Karpas-422 (cell line): ENCODE measurements around the gene SCN3A. TPM values are rescaled to one million over a fixed set of nuclear protein-coding genes. Genes with fewer than 3 reads are reported as not detected.

ENCODE experiments used
- DNase-seq: peaks from one replicate; pipeline ENCODE4 v3.0.0-alpha.2; 2015
- H2AFZ ChIP-seq: fragments of 200-600 bp; sonication (generic); 2 replicates; pipeline ENCODE4 v1.6.1; 2014; ENCODE audit warnings: antibody characterized with exemption, low read length, mixed read lengths
- H3K27ac ChIP-seq: fragments of 200-600 bp; sonication (generic); 2 replicates; pipeline ENCODE4 v1.5.1; 2014; ENCODE audit warnings: mild to moderate bottlenecking, low read length, moderate library complexity
- H3K27me3 ChIP-seq: fragments of 200-600 bp; sonication (generic); 2 replicates; pipeline ENCODE4 v1.6.1; 2014; ENCODE audit warnings: low read length, mixed read lengths
- H3K36me3 ChIP-seq: fragments of 200-600 bp; sonication (generic); 2 replicates; pipeline ENCODE4 v1.6.1; 2014; ENCODE audit warnings: low read length, mixed read lengths; ENCODE audit not compliant: insufficient read depth
- H3K4me1 ChIP-seq: fragments of 200-600 bp; sonication (generic); 2 replicates; pipeline ENCODE4 v1.6.1; 2014; ENCODE audit warnings: mild to moderate bottlenecking, low read length, mixed read lengths
- H3K4me2 ChIP-seq: fragments of 200-600 bp; sonication (generic); 2 replicates; pipeline ENCODE4 v1.6.1; 2014; ENCODE audit warnings: low read length, low read depth, mild to moderate bottlenecking; ENCODE audit not compliant: poor library complexity, severe bottlenecking
- H3K4me3 ChIP-seq: fragments of 200-600 bp; sonication (generic); 2 replicates; pipeline ENCODE4 v1.5.1; 2014; ENCODE audit warnings: mild to moderate bottlenecking, antibody characterized with exemption, low read length, mixed read lengths
- H3K79me2 ChIP-seq: fragments of 200-600 bp; sonication (generic); 2 replicates; pipeline ENCODE4 v1.6.1; 2014; ENCODE audit warnings: mild to moderate bottlenecking, low read length, mixed read lengths
- H3K9ac ChIP-seq: fragments of 200-600 bp; sonication (generic); 2 replicates; pipeline ENCODE4 v1.6.0; 2014; ENCODE audit warnings: low read length
- H3K9me2 ChIP-seq: fragments of 200-600 bp; sonication (generic), shearing (Covaris generic); replicated peaks from 2 replicates; pipeline ENCODE4 v1.6.0; 2014; ENCODE audit warnings: mild to moderate bottlenecking, low read length, moderate library complexity; ENCODE audit not compliant: insufficient read depth
- H3K9me3 ChIP-seq: fragments of 300-700, 200-600 bp; sonication (generic); 2 replicates; pipeline ENCODE4 v1.6.1; 2014; ENCODE audit warnings: low read length, mixed read lengths
- H4K20me1 ChIP-seq: fragments of 200-600 bp; sonication (generic); 2 replicates; pipeline ENCODE4 v1.6.1; 2014; ENCODE audit warnings: mild to moderate bottlenecking, antibody characterized with exemption, low read length, low read depth; ENCODE audit not compliant: insufficient read depth
- total RNA-seq: library from RNA; depleted of rRNA; stranded (reverse); fragments of >200 nt; shearing (Covaris generic); gene quantifications from 2 replicates; pipeline ENCODE4 v1.2.3, GENCODE V29; 2014; ENCODE audit warnings: low replicate concordance; rRNA removed

SCN3A gene
- total RNA-seq = not detected in 2 replicates

- H3K4me3 ChIP-seq = no peak within 1 kb of the TSS
- DNase-seq = peak; percentile 70
- H4K20me1 ChIP-seq = no peaks in the 10 kb centered on the region
- H3K9me3 ChIP-seq = no peaks in the 10 kb centered on the region
- H3K4me1 ChIP-seq = no peaks in the 10 kb centered on the region
- no peaks in the 10 kb centered on the region for H3K36me3 ChIP-seq
- H3K27me3 ChIP-seq = no peaks in the 10 kb centered on the region
- H3K4me2 ChIP-seq = no peak within 1 kb of the TSS
- H3K27ac ChIP-seq = no peak within 1 kb of the TSS
- no peaks in the 10 kb centered on the region for H3K79me2 ChIP-seq
- H3K9ac ChIP-seq = no peak within 1 kb of the TSS
- H3K9me2 ChIP-seq = no peaks in the 10 kb centered on the region
- no peak within 1 kb of the TSS for H2AFZ ChIP-seq
These were observed at the start of gene SCN3A for GRCh38 chr2:165203689-165204559. TSS of gene SCN3A (minus strand) at chr2:165204050. CDS start at chr2:165176394, 27,656 bp downstream.

- no peaks in the 10 kb centered on the region for H3K4me1 ChIP-seq
- no peaks in the 10 kb centered on the region for H3K9me2 ChIP-seq
- H3K36me3 ChIP-seq = no peaks in the 10 kb centered on the region
- H2AFZ ChIP-seq = no peak overlapping the region
- no peaks in the 10 kb centered on the region for H3K27me3 ChIP-seq
- H3K4me2 ChIP-seq = no peak overlapping the region
- no peaks in the 10 kb centered on the region for H4K20me1 ChIP-seq
- H3K9ac ChIP-seq = no peak overlapping the region
- no peaks in the 10 kb centered on the region for H3K9me3 ChIP-seq
- no peak overlapping the region for H3K27ac ChIP-seq
- no peak overlapping the region for H3K4me3 ChIP-seq
- H3K79me2 ChIP-seq = no peaks in the 10 kb centered on the region
- DNase-seq = no peak
These were observed 49.3 kb upstream of the SCN3A start for GRCh38 chr2:165253178-165253577.

GRCh38 chr2:165251366-165251765 is 47.5 kb upstream of the SCN3A start:
- DNase-seq = no peak
- Histone ChIP-seq H3K9me3 (no peaks in the 10 kb centered on the region), H3K27me3 (no peaks in the 10 kb centered on the region), H4K20me1 (no peaks in the 10 kb centered on the region), H2AFZ (no peak overlapping the region), H3K79me2 (no peaks in the 10 kb centered on the region), H3K9me2 (no peaks in the 10 kb centered on the region), H3K4me3 (no peak overlapping the region), H3K36me3 (no peaks in the 10 kb centered on the region), H3K9ac (no peak overlapping the region), H3K4me1 (no peaks in the 10 kb centered on the region), H3K27ac (no peak overlapping the region), H3K4me2 (no peak overlapping the region)

- Histone ChIP-seq H3K4me1 (no peaks in the 10 kb centered on the region), H3K27me3 (no peaks in the 10 kb centered on the region), H3K9me2 (no peaks in the 10 kb centered on the region), H3K4me3 (no peak overlapping the region), H3K4me2 (no peak overlapping the region), H3K9ac (no peak overlapping the region), H3K9me3 (no peaks in the 10 kb centered on the region), H3K27ac (no peak overlapping the region), H2AFZ (no peak overlapping the region), H3K79me2 (no peaks in the 10 kb centered on the region), H3K36me3 (no peaks in the 10 kb centered on the region), H4K20me1 (no peaks in the 10 kb centered on the region)
- no peak for DNase-seq
These were observed 44.4 kb upstream of the SCN3A start for GRCh38 chr2:165248238-165248637.

- H3K9me2 ChIP-seq = no peaks in the 10 kb centered on the region
- no peak for DNase-seq
- H2AFZ ChIP-seq = no peak overlapping the region
- H3K4me2 ChIP-seq = no peak overlapping the region
- H3K9ac ChIP-seq = no peak overlapping the region
- no peaks in the 10 kb centered on the region for H4K20me1 ChIP-seq
- no peaks in the 10 kb centered on the region for H3K4me1 ChIP-seq
- no peaks in the 10 kb centered on the region for H3K27me3 ChIP-seq
- H3K79me2 ChIP-seq = no peaks in the 10 kb centered on the region
- H3K4me3 ChIP-seq = no peak overlapping the region
- no peaks in the 10 kb centered on the region for H3K9me3 ChIP-seq
- H3K36me3 ChIP-seq = no peaks in the 10 kb centered on the region
- H3K27ac ChIP-seq = no peak overlapping the region
These were observed 41.4 kb upstream of the SCN3A start for GRCh38 chr2:165245081-165245793.

- H3K4me3 ChIP-seq = no peak overlapping the region
- no peaks in the 10 kb centered on the region for H4K20me1 ChIP-seq
- no peaks in the 10 kb centered on the region for H3K79me2 ChIP-seq
These were observed 37.1 kb upstream of the SCN3A start for GRCh38 chr2:165240916-165241315.

GRCh38 chr2:165239856-165240515 is 36.1 kb upstream of the SCN3A start:
- no peak for DNase-seq
- no peak overlapping the region for H3K4me2 ChIP-seq
- H3K9me3 ChIP-seq = no peaks in the 10 kb centered on the region
- H3K9me2 ChIP-seq = no peaks in the 10 kb centered on the region
- no peaks in the 10 kb centered on the region for H3K4me1 ChIP-seq
- no peaks in the 10 kb centered on the region for H4K20me1 ChIP-seq
- H3K27me3 ChIP-seq = no peaks in the 10 kb centered on the region
- no peaks in the 10 kb centered on the region for H3K36me3 ChIP-seq
- H3K27ac ChIP-seq = no peak overlapping the region
- H3K79me2 ChIP-seq = no peaks in the 10 kb centered on the region
- H3K4me3 ChIP-seq = no peak overlapping the region
- no peak overlapping the region for H2AFZ ChIP-seq
- H3K9ac ChIP-seq = no peak overlapping the region

More at GRCh38 chr2:165240916-165241315, 37.1 kb upstream of the SCN3A start:
- H3K9me3 ChIP-seq = no peaks in the 10 kb centered on the region
- H3K27me3 ChIP-seq = no peaks in the 10 kb centered on the region
- DNase-seq = no peak
- no peaks in the 10 kb centered on the region for H3K36me3 ChIP-seq
- H3K9ac ChIP-seq = no peak overlapping the region
- H3K9me2 ChIP-seq = no peaks in the 10 kb centered on the region
- no peak overlapping the region for H3K4me2 ChIP-seq
- H3K27ac ChIP-seq = no peak overlapping the region
- no peaks in the 10 kb centered on the region for H3K4me1 ChIP-seq
- no peak overlapping the region for H2AFZ ChIP-seq

- no peaks in the 10 kb centered on the region for H3K36me3 ChIP-seq
- H3K4me3 ChIP-seq = no peak within 1 kb of the TSS
- no peaks in the 10 kb centered on the region for H3K9me3 ChIP-seq
- peak; percentile 76 for DNase-seq
- no peaks in the 10 kb centered on the region for H3K27me3 ChIP-seq
- H4K20me1 ChIP-seq = no peaks in the 10 kb centered on the region
- no peaks in the 10 kb centered on the region for H3K79me2 ChIP-seq
- H3K27ac ChIP-seq = no peak within 1 kb of the TSS
- H3K4me2 ChIP-seq = no peak within 1 kb of the TSS
- H2AFZ ChIP-seq = no peak within 1 kb of the TSS
- H3K9me2 ChIP-seq = no peaks in the 10 kb centered on the region
- no peak within 1 kb of the TSS for H3K9ac ChIP-seq
- H3K4me1 ChIP-seq = no peaks in the 10 kb centered on the region
These were observed 35.4 kb upstream of the SCN3A start, which contains the start of gene SCN2A for GRCh38 chr2:165239230-165239629. TSS of gene SCN2A (plus strand) at chr2:165239414. CDS start at chr2:165295824, 56,410 bp downstream.
